Muscle layer of duodenum (tissue), 2 donors: ENCODE data around the gene PORCN.
"Not testable (repeated sequence)": the region's sequence is repeated elsewhere in the genome, so short reads cannot be mapped to it uniquely, and the experiment has no call there.

ENCODE experiments used
- H3K27ac ChIP-seq: one replicate; pipeline ENCODE4 v1.7.0; 2013; ENCODE audit warnings: mild to moderate bottlenecking, low read length
- H3K27me3 ChIP-seq: one replicate; pipeline ENCODE4 v1.7.0; 2013; ENCODE audit warnings: low read depth, mild to moderate bottlenecking, control low read depth, low read length
- H3K36me3 ChIP-seq, 2 donors: one replicate each; pipeline ENCODE4 v1.7.0; 2013; ENCODE audit warnings: low read length in 2 of 2, control low read depth in 1 of 2, mild to moderate bottlenecking in 1 of 2; ENCODE audit not compliant: insufficient read depth in 2 of 2, control insufficient read depth in 1 of 2
- H3K4me1 ChIP-seq, 2 donors: one replicate each; pipeline ENCODE4 v1.7.0; 2013; ENCODE audit warnings: low read length in 2 of 2, mild to moderate bottlenecking in 2 of 2, control low read depth in 1 of 2, moderate library complexity in 1 of 2; ENCODE audit not compliant: insufficient read depth in 2 of 2, control insufficient read depth in 1 of 2
- H3K4me3 ChIP-seq, 2 donors: one replicate each; pipeline ENCODE4 v1.7.0; 2013; ENCODE audit warnings: low read length in 2 of 2, low read depth in 1 of 2, mild to moderate bottlenecking in 1 of 2
- H3K9me3 ChIP-seq, 2 donors: one replicate each; pipeline ENCODE4 v1.7.0; 2013; ENCODE audit warnings: low read length in 2 of 2, control low read depth in 1 of 2, mild to moderate bottlenecking in 1 of 2; ENCODE audit not compliant: control insufficient read depth in 1 of 2
- donor health status: healthy.

PORCN gene

GRCh38 chrX:48548871-48549270, 40.1 kb downstream of the PORCN start:
- Histone ChIP-seq H3K36me3 (peaks cover 5 to 9% of the 10 kb centered on the region in 2 donors), H3K4me3 (no peak overlapping the region), H3K27me3 (no peaks in the 10 kb centered on the region), H3K27ac (no peak overlapping the region), H3K4me1 (peaks cover 0 to 5% of the 10 kb centered on the region in 2 donors), H3K9me3 (no peaks in the 10 kb centered on the region)

DNA sequence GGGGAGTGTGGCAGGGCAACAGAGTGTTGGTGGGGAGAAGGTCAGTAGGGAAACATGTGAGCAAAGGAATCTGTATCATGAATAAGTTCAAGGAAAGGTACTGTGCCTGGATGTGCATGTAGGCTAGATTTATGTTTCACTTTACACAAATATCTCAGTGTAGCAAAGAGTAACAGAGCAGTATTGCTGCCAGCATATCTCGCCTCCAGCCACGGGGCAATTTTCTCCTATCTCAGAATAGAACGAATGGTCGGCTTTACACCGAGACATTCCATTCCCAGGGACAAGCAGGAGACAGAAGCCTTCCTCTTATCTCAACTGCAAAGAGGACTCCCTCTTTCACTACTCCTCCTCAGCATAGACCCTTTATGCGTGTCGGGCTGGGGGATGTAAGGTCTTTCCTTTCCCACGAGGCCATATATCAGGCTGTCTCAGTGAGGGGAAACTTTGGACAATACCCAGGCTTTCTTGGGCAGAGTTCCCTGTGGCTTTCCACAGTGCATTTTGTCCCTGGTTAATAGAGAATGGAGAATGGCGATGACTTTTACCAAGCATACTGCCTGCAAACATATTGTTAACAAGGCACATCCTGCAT, 47.0 kb downstream of the PORCN start:
- not testable (repeated sequence) for H3K27ac ChIP-seq, H3K4me1 ChIP-seq

DNA sequence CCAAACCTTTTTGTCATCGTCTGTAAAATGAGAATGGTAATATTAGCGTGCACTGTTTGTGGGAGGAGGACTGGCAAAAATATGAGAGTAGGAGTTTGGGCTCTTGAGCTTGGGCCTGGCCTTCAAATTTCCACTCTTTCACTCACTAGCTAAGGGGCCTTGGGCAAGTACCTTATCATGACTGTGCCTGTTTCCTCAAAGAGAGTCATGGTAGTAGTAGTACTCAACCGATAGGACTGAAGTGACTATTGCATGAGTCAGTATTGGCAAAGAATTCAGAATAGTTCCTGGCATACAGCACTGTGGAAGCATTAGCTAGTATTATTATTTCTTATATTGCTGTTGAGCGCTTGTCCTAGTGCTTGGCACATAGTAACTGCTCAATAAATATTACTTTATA, 49.5 kb downstream of the PORCN start:
- H3K4me3 ChIP-seq, result no peak overlapping the region
- H3K27ac ChIP-seq, result no peak overlapping the region
- peaks cover 13 to 40% of the 10 kb centered on the region in 2 donors for H3K36me3 ChIP-seq

More for the DNA sequence above, 47.0 kb downstream of the PORCN start:
- not testable (repeated sequence) for H3K9me3 ChIP-seq, H3K4me3 ChIP-seq, H3K27me3 ChIP-seq
- peaks cover 8 to 23% of the 10 kb centered on the region in 2 donors for H3K36me3 ChIP-seq

DNA sequence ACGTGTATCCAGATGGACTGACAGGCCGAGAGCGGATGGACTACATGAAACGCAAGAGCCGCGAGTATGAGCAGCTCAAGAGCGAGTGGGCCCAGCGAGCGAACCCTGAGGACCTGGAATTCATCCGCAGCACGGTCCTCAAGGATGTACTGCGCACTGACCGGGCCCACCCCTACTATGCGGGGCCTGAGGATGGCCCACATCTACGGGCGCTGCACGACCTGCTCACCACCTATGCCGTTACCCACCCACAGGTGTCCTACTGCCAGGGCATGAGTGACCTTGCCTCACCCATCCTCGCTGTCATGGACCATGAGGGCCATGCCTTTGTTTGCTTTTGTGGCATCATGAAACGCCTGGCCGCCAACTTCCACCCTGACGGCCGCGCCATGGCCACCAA, 50.8 kb downstream of the PORCN start:
- no peaks in the 10 kb centered on the region for H3K4me1 ChIP-seq

More for the DNA sequence above, 49.5 kb downstream of the PORCN start:
- no peaks in the 10 kb centered on the region for H3K9me3 ChIP-seq
- no peaks in the 10 kb centered on the region for H3K27me3 ChIP-seq
- no peaks in the 10 kb centered on the region for H3K4me1 ChIP-seq

DNA sequence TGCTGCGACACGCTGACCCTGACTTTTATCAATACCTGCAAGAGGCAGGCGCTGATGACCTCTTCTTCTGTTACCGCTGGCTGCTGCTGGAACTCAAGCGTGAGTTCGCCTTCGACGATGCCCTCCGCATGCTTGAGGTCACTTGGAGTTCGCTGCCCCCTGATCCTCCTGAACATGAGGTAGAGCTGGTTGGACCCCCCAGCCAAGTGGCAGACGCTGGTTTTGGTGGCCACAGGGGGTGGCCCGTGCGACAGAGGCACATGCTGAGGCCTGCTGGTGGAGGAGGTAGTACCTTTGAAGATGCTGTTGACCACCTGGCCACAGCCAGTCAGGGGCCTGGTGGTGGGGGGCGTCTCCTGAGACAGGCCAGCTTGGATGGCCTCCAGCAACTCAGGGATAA, 51.3 kb downstream of the PORCN start:
- Histone ChIP-seq H3K27me3 (no peaks in the 10 kb centered on the region), H3K27ac (no peak overlapping the region), H3K9me3 (no peaks in the 10 kb centered on the region), H3K4me1 (no peaks in the 10 kb centered on the region), H3K36me3 (peaks cover 7 to 40% of the 10 kb centered on the region in 2 donors), H3K4me3 (no peak overlapping the region)

More for the DNA sequence above, 50.8 kb downstream of the PORCN start:
- H3K27ac ChIP-seq, result no peak overlapping the region
- no peaks in the 10 kb centered on the region for H3K27me3 ChIP-seq
- H3K36me3 ChIP-seq, result peaks cover 11 to 40% of the 10 kb centered on the region in 2 donors
- H3K9me3 ChIP-seq, result no peaks in the 10 kb centered on the region
- H3K4me3 ChIP-seq, result no peak overlapping the region

DNA sequence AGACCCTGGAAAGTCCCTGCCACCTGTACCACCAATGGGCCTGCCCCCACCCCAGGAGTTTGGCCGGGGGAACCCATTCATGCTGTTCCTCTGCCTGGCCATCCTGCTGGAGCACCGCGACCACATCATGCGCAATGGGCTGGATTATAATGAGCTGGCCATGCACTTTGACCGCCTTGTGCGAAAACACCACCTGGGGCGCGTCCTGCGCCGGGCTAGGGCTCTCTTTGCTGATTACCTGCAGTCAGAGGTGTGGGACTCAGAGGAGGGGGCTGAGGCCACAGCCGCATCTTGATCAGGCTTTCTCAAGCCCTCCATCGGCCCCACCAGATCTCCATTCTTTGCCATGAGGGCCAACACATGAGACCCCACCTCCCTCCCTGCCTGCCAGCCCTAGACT, 51.9 kb downstream of the PORCN start:
- H3K27ac ChIP-seq, result no peak overlapping the region
- H3K36me3 ChIP-seq, result peaks cover 5 to 40% of the 10 kb centered on the region in 2 donors
- no peaks in the 10 kb centered on the region for H3K9me3 ChIP-seq
- H3K4me3 ChIP-seq, result no peak overlapping the region
- H3K27me3 ChIP-seq, result no peaks in the 10 kb centered on the region
- H3K4me1 ChIP-seq, result no peaks in the 10 kb centered on the region

DNA sequence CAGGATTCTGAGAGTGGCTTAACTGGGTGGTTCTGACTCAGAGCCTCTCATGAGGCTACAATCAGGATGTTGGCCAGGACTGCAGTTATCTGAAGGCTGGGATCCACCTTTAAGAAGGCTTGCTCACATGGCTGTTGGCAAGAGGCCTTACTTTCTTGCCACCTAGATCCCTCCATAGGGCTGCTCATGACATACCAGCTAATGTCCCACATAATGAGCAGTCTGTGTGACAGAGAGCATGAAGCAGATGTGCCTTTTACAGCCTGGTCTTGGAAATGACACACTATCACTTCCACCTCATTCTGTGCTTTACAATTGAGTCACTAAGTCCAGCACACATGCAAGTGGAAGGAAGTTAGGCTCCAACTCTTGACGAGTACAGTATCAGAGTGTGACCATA, 61.2 kb downstream of the PORCN start:
- H3K9me3 ChIP-seq, result no peaks in the 10 kb centered on the region

More for the DNA sequence above, 61.2 kb downstream of the PORCN start:
- Histone ChIP-seq H3K36me3 (peaks cover 0 to 4% of the 10 kb centered on the region in 2 donors), H3K4me1 (no peaks in the 10 kb centered on the region), H3K27ac (no peak overlapping the region), H3K27me3 (no peaks in the 10 kb centered on the region), H3K4me3 (no peak overlapping the region)
